Liver (tissue), 2 donors: ENCODE data around the gene CCDC187.

Experiments
- RAD21 ChIP-seq, 2 donors: IDR thresholded peaks; 2 replicates each; pipeline ENCODE4 v1.6.1; 2016; ENCODE audit warnings: antibody characterized with exemption in 2 of 2, mild to moderate bottlenecking in 2 of 2
- TAF1 ChIP-seq: conservative IDR thresholded peaks from 2 replicates; pipeline ENCODE4 v1.6.1; 2016; ENCODE audit warnings: antibody characterized with exemption, mild to moderate bottlenecking
- donor health status: healthy.

- TF ChIP-seq RAD21 (IDR thresholded peaks at IDR 0.05) = no peak
- no peak for TF ChIP-seq TAF1
Observed at GRCh38 chr9:136291306-136292025, 12.4 kb downstream of the CCDC187 start.
